Activated naive CD4-positive, alpha-beta T cell treated with anti-CD3 and anti-CD28 coated beads, Interleukin-2, amount 50 U/mL, for 72 hours (primary cell): ENCODE data around the gene TRMT2A. TPM values are rescaled to one million over a fixed set of nuclear protein-coding genes. Genes with fewer than 3 reads are reported as not detected.
A peak's percentile ranks its signal among the peaks of the same experiment; 100 is the strongest.

Experiments used
- ATAC-seq, 2 donors: fragments of 150-1000 bp; cut with Tn5 transposase; 2 replicates each; pipeline ENCODE4 v1.10.0; 2021; ENCODE audit warnings: mild to moderate bottlenecking in 2 of 2, moderate library complexity in 2 of 2
- DNase-seq, 2 donors: peaks; one replicate each; pipeline ENCODE4 v3.0.0; 2021 to 2022; ENCODE audit warnings: low spot score in 2 of 2
- H3K27ac Mint-ChIP-seq, 2 donors: one replicate each; pipeline ENCODE4 v1.8.0; 2022; ENCODE audit warnings: mild to moderate bottlenecking in 2 of 2, mixed read lengths in 2 of 2
- H3K36me3 Mint-ChIP-seq, 2 donors: one replicate each; pipeline ENCODE4 v1.8.0; 2022; ENCODE audit warnings: mixed read lengths in 2 of 2
- H3K9me3 Mint-ChIP-seq, 2 donors: one replicate each; pipeline ENCODE4 v1.8.0; 2022; ENCODE audit warnings: mixed read lengths in 2 of 2
- total RNA-seq, 2 donors: library from RNA; stranded (reverse); gene quantifications; one replicate each; pipeline ENCODE4 v1.2.3, GENCODE V29; 2022

The TRMT2A gene
- total RNA-seq, 2 donors from 2014 or later, result 79.9 to 93.9 TPM

GRCh38 chr22:20152464-20152890 is 35.5 kb upstream of the TRMT2A start:
- ATAC-seq (no peak), DNase-seq (no peak)
- H3K36me3 Mint-ChIP-seq, result no peaks in the 10 kb centered on the region
- no peak overlapping the region for H3K27ac Mint-ChIP-seq
- H3K9me3 Mint-ChIP-seq, result no peaks in the 10 kb centered on the region

- no peaks in the 10 kb centered on the region for H3K9me3 Mint-ChIP-seq
- ATAC-seq (no peak), DNase-seq (no peak)
- no peaks in the 10 kb centered on the region for H3K36me3 Mint-ChIP-seq
- peak overlapping the region in 1 of 2 donors; percentile 72 for H3K27ac Mint-ChIP-seq
Observed at GRCh38 chr22:20151276-20151588, 34.2 kb upstream of the TRMT2A start.

GRCh38 chr22:20150381-20151275 is 33.6 kb upstream of the TRMT2A start, which contains the start of gene CCDC188:
Gene CCDC188, minus strand, starts transcription at chr22:20151055. Its CDS starts 69 bp downstream, at chr22:20150986.
- ATAC-seq, result no peak

GRCh38 chr22:20149257-20150250 is 32.5 kb upstream of the TRMT2A start:
- ATAC-seq (no peak), DNase-seq (no peak)
- no peaks in the 10 kb centered on the region for H3K9me3 Mint-ChIP-seq
- no peak overlapping the region for H3K27ac Mint-ChIP-seq
- no peaks in the 10 kb centered on the region for H3K36me3 Mint-ChIP-seq

More at GRCh38 chr22:20150381-20151275, 33.6 kb upstream of the TRMT2A start, which contains the start of gene CCDC188:
- no peak for DNase-seq
- Mint-ChIP-seq H3K36me3 (no peaks in the 10 kb centered on the region), H3K27ac (peak within 1 kb of the TSS in 1 of 2 donors; percentile 72), H3K9me3 (no peaks in the 10 kb centered on the region)

DNA sequence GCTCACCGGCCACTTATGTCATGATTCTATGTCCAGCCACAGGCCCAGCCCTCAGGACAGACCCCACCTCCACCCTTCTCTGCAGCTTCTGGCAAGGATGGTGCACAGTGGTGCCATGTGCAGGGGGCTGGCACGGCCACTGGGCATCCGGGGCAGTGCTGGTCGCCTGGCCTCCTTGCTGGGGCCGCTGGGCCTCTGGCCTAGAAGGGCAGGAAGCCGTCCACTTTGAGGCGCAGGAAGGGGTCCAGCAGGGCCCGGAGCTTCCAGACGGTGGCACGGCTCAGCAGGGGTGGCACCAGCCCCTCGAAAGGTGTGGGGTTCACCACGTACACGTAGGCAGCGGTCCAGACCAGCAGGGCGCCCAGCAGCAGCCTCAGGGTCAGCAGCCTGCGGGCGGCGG is 31.4 kb upstream of the TRMT2A start:
- H3K36me3 Mint-ChIP-seq, result no peaks in the 10 kb centered on the region
- DNase-seq, result no peak
- ATAC-seq, result no peak
- H3K27ac Mint-ChIP-seq, result no peak overlapping the region
- no peaks in the 10 kb centered on the region for H3K9me3 Mint-ChIP-seq

DNA sequence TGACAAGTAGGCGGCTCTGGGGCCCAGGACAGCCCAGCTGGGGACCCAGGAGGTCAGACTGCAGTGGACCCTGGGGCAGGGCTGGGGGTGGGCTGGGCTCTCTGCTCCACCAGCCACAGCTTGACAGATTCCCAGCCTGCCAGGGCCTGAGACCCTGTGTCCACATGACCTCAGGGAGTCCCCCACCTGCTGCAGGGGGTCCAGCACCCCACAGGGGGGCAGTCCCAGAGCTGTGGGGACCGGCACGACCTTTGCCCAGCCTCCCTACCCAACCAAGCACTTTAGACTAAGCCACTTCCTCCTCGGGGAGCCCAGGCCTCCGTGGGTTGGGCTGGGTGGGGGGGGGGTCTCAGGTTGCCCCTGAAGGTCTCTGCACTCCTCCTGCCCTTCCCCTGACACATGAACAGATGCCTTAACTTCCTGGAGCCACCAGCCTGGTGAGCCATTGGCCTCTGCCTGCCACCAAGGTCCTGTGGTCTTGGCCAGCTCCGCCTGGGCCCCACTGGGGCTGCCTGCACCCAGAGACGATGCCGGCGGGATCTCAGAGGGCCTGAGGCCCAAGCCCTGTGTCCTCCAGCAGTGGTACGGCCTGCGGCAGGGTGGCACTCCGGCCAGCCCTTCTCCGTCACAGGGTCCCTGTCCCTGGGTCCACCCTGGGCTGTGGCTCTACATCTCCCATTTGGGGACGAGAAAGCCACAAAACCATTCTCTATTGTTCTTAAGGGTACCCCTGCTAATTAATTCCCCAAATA is 30.4 kb upstream of the TRMT2A start:
- no peak overlapping the region for H3K27ac Mint-ChIP-seq
- no peak for DNase-seq
- no peaks in the 10 kb centered on the region for H3K9me3 Mint-ChIP-seq
- ATAC-seq, result no peak
- no peaks in the 10 kb centered on the region for H3K36me3 Mint-ChIP-seq

DNA sequence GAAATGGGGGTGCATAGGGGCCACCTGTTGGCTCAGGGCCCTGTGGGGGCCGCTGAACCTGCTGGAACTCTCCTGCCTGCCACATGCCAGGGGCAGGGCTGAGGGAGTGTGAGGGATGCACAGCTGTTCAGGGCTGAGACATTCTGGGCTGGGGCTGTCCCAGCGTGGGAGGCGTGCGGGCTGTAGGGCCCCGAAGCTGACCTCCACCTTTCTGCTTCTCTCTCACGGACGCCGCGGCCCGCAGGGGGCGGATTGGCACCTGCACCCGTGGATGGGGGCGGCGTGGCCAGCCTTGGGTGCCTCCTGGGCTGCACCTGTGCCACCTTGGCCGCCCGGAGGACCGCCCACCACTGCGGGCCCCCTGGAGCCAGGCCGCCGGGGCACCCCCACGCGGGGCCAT is 29.8 kb upstream of the TRMT2A start:
- ATAC-seq, result no peak
- no peak overlapping the region for H3K27ac Mint-ChIP-seq
- no peaks in the 10 kb centered on the region for H3K9me3 Mint-ChIP-seq
- H3K36me3 Mint-ChIP-seq, result no peaks in the 10 kb centered on the region
- no peak for DNase-seq

- H3K27ac Mint-ChIP-seq, result no peak overlapping the region
- no peaks in the 10 kb centered on the region for H3K36me3 Mint-ChIP-seq
- ATAC-seq, result no peak
Observed at GRCh38 chr22:20145832-20146223, 28.8 kb upstream of the TRMT2A start.

GRCh38 chr22:20145206-20145831 is 28.3 kb upstream of the TRMT2A start:
- H3K27ac Mint-ChIP-seq, result no peak overlapping the region
- DNase-seq (no peak), ATAC-seq (no peak)
- no peaks in the 10 kb centered on the region for H3K9me3 Mint-ChIP-seq
- no peaks in the 10 kb centered on the region for H3K36me3 Mint-ChIP-seq

More at GRCh38 chr22:20145832-20146223, 28.8 kb upstream of the TRMT2A start:
- no peaks in the 10 kb centered on the region for H3K9me3 Mint-ChIP-seq
- DNase-seq, result no peak

DNA sequence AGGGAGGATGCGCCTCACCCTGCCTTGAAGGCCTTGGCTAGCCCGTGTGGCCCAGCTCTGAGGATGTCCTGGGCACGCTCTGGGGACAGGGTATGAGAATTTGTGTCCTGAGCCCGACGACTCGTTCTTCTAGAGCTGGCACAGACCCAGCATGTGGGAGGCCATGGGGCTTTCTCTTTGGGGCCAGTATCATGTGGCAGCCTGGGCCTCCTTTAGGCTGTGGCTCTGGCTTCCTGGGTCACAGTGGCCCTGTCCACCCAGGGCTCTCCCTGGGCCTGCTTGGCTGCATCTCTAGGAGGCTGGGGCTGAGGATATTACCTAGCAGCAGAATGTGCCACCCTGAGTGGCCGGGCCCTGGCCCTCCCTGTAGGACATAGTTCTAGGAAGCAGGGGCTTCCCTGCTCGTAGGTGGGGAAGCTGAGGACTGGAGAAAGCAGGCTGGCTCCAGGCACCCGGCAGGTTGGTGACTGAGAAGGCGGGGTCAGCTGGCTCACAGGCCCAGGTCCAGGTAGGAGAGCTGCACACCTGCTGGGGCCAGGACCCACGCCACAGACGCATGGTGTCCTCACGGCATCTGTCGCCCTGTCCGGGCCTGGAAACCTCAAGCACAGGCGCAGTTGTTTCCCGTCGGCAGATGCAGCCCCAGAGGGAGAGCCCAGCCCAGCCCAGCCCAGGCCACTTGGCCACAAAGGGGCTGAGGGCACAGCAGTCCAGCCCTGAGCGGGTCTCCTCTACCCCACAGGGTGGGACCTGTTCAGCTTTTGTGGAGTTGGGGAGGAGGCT is 27.0 kb upstream of the TRMT2A start:
- no peaks in the 10 kb centered on the region for H3K9me3 Mint-ChIP-seq
- no peak for DNase-seq

DNA sequence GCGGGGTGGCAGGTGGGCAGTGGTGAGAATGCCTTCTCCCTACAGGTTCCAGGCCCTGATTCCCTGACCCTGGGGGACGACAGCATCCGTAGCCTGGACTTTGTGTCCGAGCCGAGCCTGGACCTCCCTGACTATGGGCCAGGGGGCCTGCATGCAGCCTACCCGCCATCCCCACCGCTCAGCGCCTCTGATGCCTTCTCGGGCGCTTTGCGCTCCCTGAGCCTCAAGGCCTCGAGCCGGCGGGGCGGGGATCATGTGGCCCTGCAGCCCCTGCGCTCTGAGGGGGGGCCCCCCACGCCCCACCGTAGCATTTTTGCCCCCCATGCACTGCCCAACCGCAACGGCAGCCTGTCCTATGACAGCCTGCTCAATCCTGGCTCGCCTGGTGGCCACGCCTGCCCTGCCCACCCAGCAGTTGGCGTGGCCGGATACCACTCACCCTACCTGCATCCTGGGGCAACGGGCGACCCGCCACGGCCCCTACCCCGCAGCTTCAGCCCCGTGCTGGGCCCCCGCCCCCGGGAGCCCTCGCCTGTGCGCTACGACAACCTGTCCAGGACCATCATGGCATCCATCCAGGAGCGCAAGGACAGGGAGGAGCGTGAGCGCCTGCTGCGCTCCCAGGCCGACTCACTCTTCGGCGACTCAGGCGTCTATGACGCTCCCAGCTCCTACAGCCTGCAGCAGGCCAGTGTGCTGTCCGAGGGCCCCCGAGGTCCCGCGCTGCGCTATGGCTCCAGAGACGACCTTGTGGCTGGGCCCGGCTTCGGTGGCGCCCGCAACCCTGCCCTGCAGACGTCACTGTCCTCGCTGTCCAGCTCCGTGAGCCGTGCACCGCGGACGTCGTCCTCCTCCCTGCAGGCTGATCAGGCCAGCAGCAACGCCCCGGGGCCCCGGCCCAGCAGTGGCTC is 25.9 kb upstream of the TRMT2A start:
- Mint-ChIP-seq H3K27ac (no peak overlapping the region), H3K36me3 (no peaks in the 10 kb centered on the region), H3K9me3 (no peaks in the 10 kb centered on the region)
- ATAC-seq (no peak), DNase-seq (no peak)

More for the DNA sequence above, 27.0 kb upstream of the TRMT2A start:
- Mint-ChIP-seq H3K27ac (peak overlapping the region in 1 of 2 donors; percentile 44), H3K36me3 (no peaks in the 10 kb centered on the region)
- no peak for ATAC-seq

DNA sequence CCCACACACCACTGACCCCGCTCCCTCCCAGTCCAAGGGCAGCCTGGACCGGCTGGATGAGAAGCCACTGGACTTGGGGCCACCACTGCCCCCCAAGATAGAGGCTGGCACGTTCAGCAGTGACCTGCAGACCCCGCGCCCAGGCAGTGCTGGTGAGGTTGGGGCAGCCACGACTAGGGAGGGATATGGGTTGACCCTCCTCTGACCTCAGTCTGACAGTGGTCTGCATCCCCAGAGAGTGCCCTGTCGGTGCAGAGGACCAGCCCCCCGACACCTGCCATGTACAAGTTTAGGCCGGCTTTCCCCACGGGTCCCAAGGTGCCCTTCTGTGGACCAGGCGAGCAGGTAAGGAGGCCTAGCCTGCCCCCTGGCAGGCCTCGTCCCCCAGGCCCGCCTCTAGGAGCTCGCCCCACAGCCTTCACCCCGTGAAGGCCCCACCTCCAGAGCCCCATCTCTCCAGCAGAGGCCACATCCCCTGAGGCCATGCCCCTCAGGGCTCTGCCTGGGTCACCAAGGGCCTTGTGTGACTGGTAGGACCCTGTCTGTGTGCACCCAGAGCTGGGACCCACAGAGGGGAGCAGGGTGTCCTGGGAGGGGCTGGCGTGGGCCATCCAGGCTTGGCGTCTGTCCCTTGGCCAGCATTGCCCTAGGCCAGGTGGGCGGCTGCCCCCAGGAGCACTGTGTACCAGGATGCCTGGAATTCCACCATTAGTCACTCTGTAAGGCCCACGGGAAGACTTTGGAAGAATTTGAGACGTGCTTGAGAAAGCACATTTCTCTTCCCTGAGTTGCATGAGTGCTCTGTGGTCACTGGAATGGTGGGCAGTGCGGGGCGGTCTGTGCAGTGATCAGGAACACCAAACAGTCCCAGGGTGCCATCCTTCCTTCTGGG is 24.4 kb upstream of the TRMT2A start:
- no peak overlapping the region for H3K27ac Mint-ChIP-seq
- ATAC-seq, result no peak
- H3K9me3 Mint-ChIP-seq, result no peaks in the 10 kb centered on the region
- H3K36me3 Mint-ChIP-seq, result no peaks in the 10 kb centered on the region
- no peak for DNase-seq

DNA sequence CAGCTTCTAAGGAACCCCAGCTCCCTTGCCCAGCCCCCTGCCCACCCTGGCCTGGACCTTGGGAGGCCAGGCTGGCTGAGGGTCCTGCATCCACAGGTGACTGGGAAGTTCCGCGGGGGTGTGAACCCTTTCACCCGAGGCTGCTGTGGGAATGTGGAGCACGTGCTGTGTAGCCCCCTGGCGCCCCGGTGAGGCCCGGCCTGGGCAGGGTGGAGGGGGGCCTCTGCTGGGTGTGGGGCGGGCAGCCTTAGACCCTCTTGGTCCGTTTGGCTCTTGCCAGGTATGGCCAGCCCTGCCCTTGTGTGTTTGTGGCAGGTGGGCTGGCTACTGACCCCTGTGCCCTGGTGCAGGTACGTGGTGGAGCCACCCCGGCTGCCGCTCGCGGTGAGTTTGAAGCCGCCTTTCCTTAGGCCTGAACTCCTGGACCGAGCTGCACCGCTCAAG is 23.5 kb upstream of the TRMT2A start:
- DNase-seq (no peak), ATAC-seq (no peak)
- no peaks in the 10 kb centered on the region for H3K36me3 Mint-ChIP-seq
- no peaks in the 10 kb centered on the region for H3K9me3 Mint-ChIP-seq
- no peak overlapping the region for H3K27ac Mint-ChIP-seq

DNA sequence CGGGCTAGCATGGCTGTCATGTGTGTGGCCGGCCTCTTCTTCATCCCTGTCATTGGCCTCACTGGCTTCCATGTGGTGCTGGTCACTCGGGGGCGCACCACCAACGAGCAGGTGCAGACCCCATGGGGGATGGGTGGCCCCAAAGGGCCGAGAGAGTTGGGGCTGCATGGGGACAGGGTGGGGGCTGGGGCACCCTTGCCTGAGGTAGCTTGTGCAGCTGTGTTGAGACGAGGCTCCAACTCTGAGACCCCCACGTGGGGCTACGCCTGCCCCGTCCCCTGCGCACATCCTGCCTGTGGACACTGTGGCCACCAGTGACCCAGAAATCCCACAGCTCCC is 23.1 kb upstream of the TRMT2A start:
- DNase-seq (no peak), ATAC-seq (no peak)
- Mint-ChIP-seq H3K9me3 (no peaks in the 10 kb centered on the region), H3K36me3 (no peaks in the 10 kb centered on the region), H3K27ac (no peak overlapping the region)
